HepG2 (cell line): Measurements from ENCODE around the gene FXYD4. TPM values are rescaled to one million over a fixed set of nuclear protein-coding genes. Genes with fewer than 3 reads are reported as not detected.

Experiments
- DMTF1 ChIP-seq: sonication (generic); formaldehyde crosslinking; IDR thresholded peaks from 2 replicates; pipeline ENCODE4 v1.4.0; 2020; ENCODE audit warnings: mild to moderate bottlenecking, missing genetic modification reagents
- E2F1 ChIP-seq: sonication (generic); formaldehyde crosslinking; IDR thresholded peaks from 2 replicates; pipeline ENCODE4 v1.5.0; 2020; ENCODE audit warnings: missing genetic modification reagents
- GMEB1 ChIP-seq: sonication (generic); formaldehyde crosslinking; IDR thresholded peaks from 2 replicates; pipeline ENCODE4 v1.5.1; 2020; ENCODE audit warnings: missing genetic modification reagents, mild to moderate bottlenecking, borderline replicate concordance
- HNF1A ChIP-seq, 2 experiments: sonication (generic) in 1 of 2; formaldehyde crosslinking in 1 of 2; IDR thresholded peaks; 2 replicates each; pipeline versions ENCODE4 v1.4.0 to v1.6.1; 2016 to 2020; ENCODE audit warnings: borderline replicate concordance in 1 of 2, low read depth in 1 of 2, mild to moderate bottlenecking in 1 of 2, missing genetic modification reagents in 1 of 2
- MIER3 ChIP-seq: IDR thresholded peaks from 2 replicates; pipeline ENCODE4 v1.6.1; 2016; ENCODE audit warnings: missing compliant biosample characterization, borderline replicate concordance
- NCOA2 ChIP-seq: sonication (generic); formaldehyde crosslinking; IDR thresholded peaks from 2 replicates; pipeline ENCODE4 v1.8.0; 2022; ENCODE audit warnings: inconsistent platforms
- PLRG1 ChIP-seq: fragments of 450-650 bp; conservative IDR thresholded peaks from 2 replicates; pipeline ENCODE4 v1.6.1; 2016
- REPIN1 ChIP-seq: sonication (generic); formaldehyde crosslinking; IDR thresholded peaks from 2 replicates; pipeline ENCODE4 v1.8.0; 2022; ENCODE audit warnings: missing genetic modification reagents, low read depth, mild to moderate bottlenecking, borderline replicate concordance
- TFAP4 ChIP-seq: sonication (generic); IDR thresholded peaks from 2 replicates; pipeline ENCODE4 v1.6.1; 2016; ENCODE audit warnings: low read depth, borderline replicate concordance
- ZBTB38 ChIP-seq: sonication (generic); formaldehyde crosslinking; IDR thresholded peaks from 2 replicates; pipeline ENCODE4 v1.5.1; 2020; ENCODE audit warnings: mild to moderate bottlenecking, missing genetic modification reagents
- ZFAT ChIP-seq: sonication (generic); formaldehyde crosslinking; conservative IDR thresholded peaks from 2 replicates; pipeline ENCODE4 v1.8.1; 2023; ENCODE audit warnings: missing genetic modification reagents, inconsistent platforms
- ZNF572 ChIP-seq: sonication (generic); formaldehyde crosslinking; IDR thresholded peaks from 2 replicates; pipeline ENCODE4 v1.5.1; 2020; ENCODE audit warnings: mild to moderate bottlenecking, missing genetic modification reagents
- ZSCAN30 ChIP-seq: sonication (generic); formaldehyde crosslinking; IDR thresholded peaks from 2 replicates; pipeline ENCODE4 v1.5.0; 2020; ENCODE audit warnings: mild to moderate bottlenecking, missing genetic modification reagents
- polyA plus RNA-seq, 8 experiments: library from polyadenylated mRNA; depleted of rRNA in 3 of 8; stranded (reverse) in 7 of 8; unstranded in 1 of 8; fragments of >200 nt; fragmentation: Illumina TruSeq in 4 of 8; extraction: Trizol in 4 of 8; gene quantifications; 2 replicates each; pipeline versions ENCODE4 v1.2.1 to v1.2.3, GENCODE V29; 2011 to 2016; ENCODE audit warnings: low read depth in 4 of 8, missing spikeins in 1 of 8, mixed read lengths in 1 of 8; ENCODE audit not compliant: insufficient read depth in 1 of 8
- total RNA-seq, 5 experiments: library from RNA; depleted of rRNA; stranded (reverse); fragments of >200 nt; fragmentation: Illumina TruSeq; extraction: Trizol; gene quantifications; 2 replicates each; pipeline ENCODE4 v1.2.3, GENCODE V29; 2016; ENCODE audit warnings: low read depth in 1 of 5
- TF ChIP-seq, protein P1 (sequence below): sonication (generic); formaldehyde crosslinking; conservative IDR thresholded peaks from 2 replicates; pipeline ENCODE4 v1.4.0; 2020; ENCODE audit warnings: missing genetic modification reagents

The FXYD4 gene
- total and polyA plus RNA-seq, 2 of the 13 experiments (the other 11 are each of a cell fraction or from before 2014, with no cell fraction given), result not detected

- TF ChIP-seq, protein P1, sequence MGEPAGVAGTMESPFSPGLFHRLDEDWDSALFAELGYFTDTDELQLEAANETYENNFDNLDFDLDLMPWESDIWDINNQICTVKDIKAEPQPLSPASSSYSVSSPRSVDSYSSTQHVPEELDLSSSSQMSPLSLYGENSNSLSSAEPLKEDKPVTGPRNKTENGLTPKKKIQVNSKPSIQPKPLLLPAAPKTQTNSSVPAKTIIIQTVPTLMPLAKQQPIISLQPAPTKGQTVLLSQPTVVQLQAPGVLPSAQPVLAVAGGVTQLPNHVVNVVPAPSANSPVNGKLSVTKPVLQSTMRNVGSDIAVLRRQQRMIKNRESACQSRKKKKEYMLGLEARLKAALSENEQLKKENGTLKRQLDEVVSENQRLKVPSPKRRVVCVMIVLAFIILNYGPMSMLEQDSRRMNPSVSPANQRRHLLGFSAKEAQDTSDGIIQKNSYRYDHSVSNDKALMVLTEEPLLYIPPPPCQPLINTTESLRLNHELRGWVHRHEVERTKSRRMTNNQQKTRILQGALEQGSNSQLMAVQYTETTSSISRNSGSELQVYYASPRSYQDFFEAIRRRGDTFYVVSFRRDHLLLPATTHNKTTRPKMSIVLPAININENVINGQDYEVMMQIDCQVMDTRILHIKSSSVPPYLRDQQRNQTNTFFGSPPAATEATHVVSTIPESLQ (CRISPR knock-in tag), result no peak
- TF ChIP-seq E2F1 (CRISPR knock-in tag) (0 out of 2 replicates have a peak, but pooled peaks have one; percentile 20), HNF1A (IDR thresholded peaks at IDR 0.05; ENCODE audit: low read depth) (no peak), HNF1A (CRISPR knock-in tag; IDR thresholded peaks at IDR 0.05; ENCODE audit: borderline replicate concordance) (no peak), MIER3 (CRISPR knock-in tag) (peak; percentile 36; the same call in 1 of the 2 replicates), GMEB1 (CRISPR knock-in tag) (peak; percentile 54; the same call in 1 of the 2 replicates), DMTF1 (no peak), ZBTB38 (no peak), ZFAT (CRISPR knock-in tag) (0 out of 2 replicates have a peak, but pooled peaks have one; percentile 56), PLRG1 (no peak), NCOA2 (CRISPR knock-in tag) (peak; percentile 66), TFAP4 (peak; percentile 8; the same call in 1 of the 2 replicates), ZNF572 (CRISPR knock-in tag) (no peak), REPIN1 (peak; percentile 95), ZSCAN30 (CRISPR knock-in tag) (no peak)
Measured at GRCh38 chr10:43407576-43408330, 36.3 kb downstream of the FXYD4 start (continued).
